Mucosa of descending colon (tissue), 3 donors: ENCODE data around the gene PRKCE. TPM values are rescaled to one million over a fixed set of nuclear protein-coding genes. Genes with fewer than 3 reads are reported as not detected.

Experiments
- ATAC-seq: fragments of 200-7000 bp; cut with Tn5 transposase; one replicate; pipeline ENCODE4 v1.9.1; 2020; ENCODE audit warnings: mild to moderate bottlenecking, moderate library complexity
- DNase-seq, 3 donors: peaks; one replicate each; pipeline ENCODE4 v3.0.0-alpha.2; 2020
- H3K36me3 ChIP-seq: fragments of 200-600 bp; one replicate; pipeline ENCODE4 v1.8.0; 2021; ENCODE audit warnings: low read depth, mild to moderate bottlenecking
- H3K4me1 ChIP-seq: fragments of 200-600 bp; one replicate; pipeline ENCODE4 v1.8.0; 2021; ENCODE audit warnings: low read depth, mild to moderate bottlenecking
- H3K4me3 ChIP-seq: fragments of 200-600 bp; one replicate; pipeline ENCODE4 v1.8.0; 2021; ENCODE audit warnings: mild to moderate bottlenecking
- H3K9me3 ChIP-seq: fragments of 200-600 bp; one replicate; pipeline ENCODE4 v1.8.0; 2021; ENCODE audit warnings: mild to moderate bottlenecking
- intact Hi-C, 2 donors: fragments of 100-400 bp; cut with DNase I in 1 of 2; cut with micrococcal nuclease in 1 of 2; formaldehyde crosslinking; loops; one replicate each; pipeline versions ENCODE4 v1.11.0 to v1.11.1; 2022; cut with DNase I, micrococcal nuclease
- total RNA-seq, 3 donors: library from RNA; stranded (reverse); fragmentation: NEBNext Ultra II Directional in 2 of 3; extraction: Animal tissue kit (Norgen Biotek cat#: 25700) in 2 of 3; gene quantifications; one replicate each; pipeline versions ENCODE4 v1.2.1 to v1.2.4, GENCODE V29; 2021 to 2023
- TF ChIP-seq, protein P1 (sequence below): fragments of 200-600 bp; IDR thresholded peaks from one replicate; pipeline ENCODE4 v1.8.0; 2022; ENCODE audit warnings: antibody characterized with exemption, mild to moderate bottlenecking
- donor health status: DM: no; HTN: no; CAD: no; lungs with moderate emphysema.
- donor health status: DM: no; HTN: no; CAD: no.
- donor health status: DM: no; HTN: yes; CAD: no.

Gene PRKCE
- total RNA-seq, 3 donors from 2014 or later = 24.5 to 52.0 (median 32.7) TPM

- TF ChIP-seq, protein P1, sequence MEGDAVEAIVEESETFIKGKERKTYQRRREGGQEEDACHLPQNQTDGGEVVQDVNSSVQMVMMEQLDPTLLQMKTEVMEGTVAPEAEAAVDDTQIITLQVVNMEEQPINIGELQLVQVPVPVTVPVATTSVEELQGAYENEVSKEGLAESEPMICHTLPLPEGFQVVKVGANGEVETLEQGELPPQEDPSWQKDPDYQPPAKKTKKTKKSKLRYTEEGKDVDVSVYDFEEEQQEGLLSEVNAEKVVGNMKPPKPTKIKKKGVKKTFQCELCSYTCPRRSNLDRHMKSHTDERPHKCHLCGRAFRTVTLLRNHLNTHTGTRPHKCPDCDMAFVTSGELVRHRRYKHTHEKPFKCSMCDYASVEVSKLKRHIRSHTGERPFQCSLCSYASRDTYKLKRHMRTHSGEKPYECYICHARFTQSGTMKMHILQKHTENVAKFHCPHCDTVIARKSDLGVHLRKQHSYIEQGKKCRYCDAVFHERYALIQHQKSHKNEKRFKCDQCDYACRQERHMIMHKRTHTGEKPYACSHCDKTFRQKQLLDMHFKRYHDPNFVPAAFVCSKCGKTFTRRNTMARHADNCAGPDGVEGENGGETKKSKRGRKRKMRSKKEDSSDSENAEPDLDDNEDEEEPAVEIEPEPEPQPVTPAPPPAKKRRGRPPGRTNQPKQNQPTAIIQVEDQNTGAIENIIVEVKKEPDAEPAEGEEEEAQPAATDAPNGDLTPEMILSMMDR = no peak
- Histone ChIP-seq H3K4me3 (no peak overlapping the region), H3K9me3 (no peaks in the 10 kb centered on the region), H3K36me3 (no peaks in the 10 kb centered on the region), H3K4me1 (no peaks in the 10 kb centered on the region)
- intact Hi-C loops = no loop called here
- peak; percentile 57 for ATAC-seq
- peak in 1 of 3 donors; percentile 39 for DNase-seq
These were observed 209.0 kb downstream of the PRKCE start for GRCh38 chr2:45860136-45861121.

DNA sequence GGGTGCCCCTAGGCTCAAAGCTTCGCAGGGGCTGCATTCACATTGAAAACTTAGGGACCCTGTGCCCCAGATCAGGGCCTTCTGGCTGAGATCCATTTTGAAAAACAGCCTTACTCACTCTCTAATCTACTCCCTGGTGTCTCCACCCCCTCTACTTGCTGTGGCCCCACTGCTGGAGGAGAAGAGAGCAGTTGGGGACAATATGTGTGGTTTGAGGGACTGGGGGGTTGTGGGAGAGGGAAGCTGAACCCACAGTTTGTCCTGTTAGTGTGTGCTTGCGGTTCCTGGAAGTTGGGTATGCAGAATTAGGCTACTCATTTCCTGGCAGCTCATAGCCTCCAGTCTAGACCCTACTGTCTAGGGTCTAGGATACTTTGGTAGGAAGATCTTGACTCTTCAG, 211.4 kb downstream of the PRKCE start:
- Histone ChIP-seq H3K4me3 (no peak overlapping the region), H3K4me1 (no peaks in the 10 kb centered on the region), H3K36me3 (no peaks in the 10 kb centered on the region), H3K9me3 (no peaks in the 10 kb centered on the region)
- no peak for DNase-seq
- TF ChIP-seq, protein P1 = no peak
- no peak for ATAC-seq
- intact Hi-C loops = no loop called here

GRCh38 chr2:45864121-45864520, 212.6 kb downstream of the PRKCE start:
- H3K4me3 ChIP-seq = no peak overlapping the region
- no peaks in the 10 kb centered on the region for H3K9me3 ChIP-seq
- ATAC-seq (no peak), DNase-seq (no peak)
- H3K36me3 ChIP-seq = no peaks in the 10 kb centered on the region
- TF ChIP-seq, protein P1 = no peak
- intact Hi-C loops = no loop called here
- H3K4me1 ChIP-seq = no peaks in the 10 kb centered on the region

DNA sequence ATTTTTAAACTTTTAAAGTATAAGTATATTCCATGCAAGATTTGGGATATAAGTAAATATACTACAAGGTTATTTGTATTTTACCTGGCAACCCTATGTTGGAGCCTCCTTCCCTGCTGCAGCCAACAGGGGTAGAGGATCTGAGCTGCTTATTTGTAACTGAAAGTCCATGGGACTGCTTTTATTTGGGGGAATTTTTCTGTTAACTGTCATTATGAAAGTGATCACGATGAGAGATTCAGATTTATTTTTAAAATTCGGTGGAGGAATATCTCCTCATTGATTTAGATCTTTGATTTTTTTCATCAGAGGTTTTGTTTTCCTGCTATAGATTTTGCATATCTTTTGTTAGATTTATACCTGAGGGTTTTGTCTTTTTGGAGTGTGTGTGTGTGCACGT, 215.9 kb downstream of the PRKCE start:
- H3K4me1 ChIP-seq = no peaks in the 10 kb centered on the region
- no peaks in the 10 kb centered on the region for H3K36me3 ChIP-seq
- ATAC-seq (no peak), DNase-seq (no peak)
- no peak overlapping the region for H3K4me3 ChIP-seq
- TF ChIP-seq, protein P1 = no peak
- intact Hi-C loops = no loop called here
- no peaks in the 10 kb centered on the region for H3K9me3 ChIP-seq

DNA sequence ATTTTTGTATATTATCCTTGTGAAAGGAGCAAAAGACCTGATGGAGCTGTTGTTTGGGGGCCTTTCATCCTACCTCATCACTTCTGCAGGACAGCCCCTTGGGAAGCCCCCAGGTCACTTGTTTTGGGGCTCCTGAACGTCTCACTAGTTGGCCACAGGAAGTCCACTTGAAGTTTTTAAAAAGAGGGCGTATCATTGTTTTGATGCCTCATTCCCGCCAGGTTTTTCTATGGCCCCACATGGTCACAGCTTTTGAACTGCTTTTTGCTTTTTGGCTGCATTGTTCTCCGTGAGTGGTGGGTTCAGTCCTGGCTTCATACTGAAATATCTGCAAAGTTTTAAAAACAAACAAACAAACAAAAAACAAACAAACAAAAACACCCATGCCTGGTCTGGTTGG, 216.3 kb downstream of the PRKCE start:
- H3K4me1 ChIP-seq = no peaks in the 10 kb centered on the region
- intact Hi-C loops = no loop called here
- no peak for ATAC-seq

More for the DNA sequence above, 216.3 kb downstream of the PRKCE start:
- DNase-seq = no peak
- no peak overlapping the region for H3K4me3 ChIP-seq
- no peaks in the 10 kb centered on the region for H3K9me3 ChIP-seq
- no peaks in the 10 kb centered on the region for H3K36me3 ChIP-seq
- TF ChIP-seq, protein P1 = no peak
